Stimulated activated CD4-positive, alpha-beta T cell treated with anti-CD3 and anti-CD28 coated beads, Interleukin-4, amount 100 ng/mL, for 1 hour (primary cell): ENCODE measurements around the gene ZSCAN21.
A peak's percentile ranks its signal among the peaks of the same experiment; 100 is the strongest.
"Not testable (repeated sequence)": the region's sequence is repeated elsewhere in the genome, so short reads cannot be mapped to it uniquely, and the experiment has no call there.

ENCODE experiments used
- DNase-seq: peaks from one replicate; pipeline ENCODE4 v3.0.0-alpha.2; 2020

The ZSCAN21 gene

DNA sequence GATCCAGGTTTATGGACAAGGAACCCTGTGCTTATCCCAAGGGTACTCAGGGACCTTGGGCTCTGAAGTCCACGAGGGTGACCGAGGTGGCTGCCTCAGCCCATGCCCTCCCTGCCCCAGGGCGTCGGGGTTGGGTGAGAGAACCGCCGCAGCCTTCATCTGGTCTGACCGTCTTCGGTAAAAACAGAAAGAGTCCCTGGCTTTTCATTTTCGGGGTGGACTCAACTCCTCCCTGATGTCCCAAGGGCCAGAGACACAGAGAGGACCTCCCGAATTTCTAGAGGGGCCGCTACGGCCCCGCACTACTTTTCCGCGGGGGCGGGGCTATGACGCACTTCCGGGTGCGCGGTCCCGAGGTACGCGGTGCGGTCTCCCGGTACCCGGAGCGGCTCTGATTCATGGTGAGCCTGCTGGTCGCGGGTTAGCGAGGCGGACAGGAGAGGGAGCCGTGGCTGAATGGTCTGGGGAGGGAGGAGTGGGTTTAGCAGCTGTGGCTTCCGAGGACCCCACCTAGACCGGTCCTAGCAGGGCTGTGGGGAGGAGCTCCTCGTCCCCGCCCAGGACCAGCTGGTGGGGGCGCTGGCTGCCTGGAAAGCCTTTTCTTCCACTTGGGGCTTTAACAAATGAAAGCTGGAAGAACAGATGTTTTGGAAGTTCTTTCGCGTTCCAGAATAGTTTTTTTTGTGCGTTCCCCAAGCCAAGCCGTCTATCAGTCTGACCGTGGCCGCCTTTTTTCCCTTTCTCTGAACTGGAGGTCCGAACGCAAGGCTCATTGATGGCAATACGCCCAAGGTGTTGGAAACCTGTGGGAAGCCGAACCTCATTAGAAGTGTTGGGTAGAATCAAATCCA lies at the start of gene ZSCAN21:
ZSCAN21 (plus strand) TSS at position 334 of the 851 bp plus-strand sequence. CDS start 7,233 bp downstream, outside the sequence.
- peak; percentile 84 for DNase-seq

DNA sequence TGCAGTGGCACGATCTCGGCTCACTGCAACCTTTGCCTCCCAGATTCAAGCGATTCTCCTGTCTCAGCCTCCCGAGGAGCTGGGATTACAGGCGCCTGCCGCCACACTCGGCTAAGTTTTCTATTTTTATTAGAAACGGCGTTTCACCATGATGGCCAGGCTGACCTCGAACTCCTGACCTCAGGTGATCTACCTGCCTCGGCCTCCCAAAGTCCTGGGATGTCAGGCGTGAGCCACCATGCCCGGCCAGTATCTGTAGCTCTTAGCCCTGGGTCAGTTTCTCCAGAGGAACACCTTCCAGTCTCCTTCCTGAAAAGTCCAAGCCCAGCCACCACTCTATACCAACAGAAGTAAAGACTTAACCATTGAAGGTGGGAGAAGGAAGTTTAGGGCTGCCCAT lies 49.3 kb upstream of the ZSCAN21 start:
- no peak for DNase-seq

DNA sequence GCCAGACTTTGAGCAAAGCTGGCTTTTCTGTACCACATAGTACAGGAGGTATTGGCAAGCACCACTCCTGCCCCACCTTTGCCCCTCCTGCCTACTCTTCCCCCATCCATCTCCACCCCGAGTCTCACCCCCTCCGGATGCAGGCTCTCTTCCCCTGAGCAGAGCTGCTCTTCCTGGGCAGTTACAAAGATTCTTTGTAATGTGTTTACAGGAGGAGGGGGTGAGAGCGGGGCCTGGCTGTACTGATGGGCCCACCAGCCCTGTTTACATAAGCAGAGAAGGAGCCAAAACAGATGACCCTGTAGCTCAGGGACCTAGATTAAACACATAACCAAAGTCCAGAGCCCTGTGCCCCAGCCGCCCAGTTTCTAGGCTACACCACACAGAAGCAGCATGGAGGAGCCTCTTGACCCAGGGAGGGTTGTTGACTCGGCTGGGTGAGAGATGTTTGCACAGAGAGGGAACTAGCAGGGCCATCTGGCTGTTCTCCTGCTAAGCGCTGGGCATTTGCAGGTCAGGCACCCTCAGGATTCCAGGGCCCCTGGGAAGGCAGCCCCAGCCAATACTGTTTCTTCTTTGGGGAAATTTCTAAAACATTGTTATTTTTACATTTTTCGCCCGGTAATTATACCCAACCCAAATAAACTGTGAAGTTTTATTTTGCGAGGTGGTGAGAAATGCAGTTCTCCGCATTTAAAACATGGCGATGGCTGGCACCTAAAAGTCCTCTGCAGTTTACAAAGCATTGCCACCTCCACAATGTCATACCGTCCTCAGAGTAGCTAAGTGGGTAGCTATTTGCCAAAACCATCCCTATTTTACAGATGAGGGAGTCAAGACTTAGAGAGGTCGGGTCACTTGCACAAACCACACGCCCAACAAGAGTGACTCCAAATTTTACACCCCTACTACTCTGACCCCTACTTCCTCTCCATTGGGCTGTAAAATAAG lies 45.6 kb upstream of the ZSCAN21 start:
- DNase-seq, result no peak

DNA sequence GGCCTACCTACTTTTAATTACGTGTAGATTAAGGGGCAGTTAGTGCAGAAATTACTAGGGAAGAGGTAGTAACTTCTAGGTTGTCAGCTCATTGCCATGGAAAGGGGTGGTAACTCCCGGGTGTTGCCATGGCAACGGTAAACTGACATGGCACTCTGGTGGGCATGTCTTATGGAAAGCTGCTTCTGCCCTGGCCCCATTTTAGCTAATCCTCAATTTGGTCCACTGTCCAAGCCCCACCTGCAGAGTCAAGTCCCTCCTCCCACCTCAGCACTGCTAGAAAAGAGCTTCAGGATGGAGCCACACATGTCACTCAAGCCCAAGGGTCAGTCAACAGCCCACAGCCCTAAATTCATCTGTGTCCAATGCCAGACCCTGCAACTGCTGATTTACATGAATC lies 41.7 kb upstream of the ZSCAN21 start:
- no peak for DNase-seq

DNA sequence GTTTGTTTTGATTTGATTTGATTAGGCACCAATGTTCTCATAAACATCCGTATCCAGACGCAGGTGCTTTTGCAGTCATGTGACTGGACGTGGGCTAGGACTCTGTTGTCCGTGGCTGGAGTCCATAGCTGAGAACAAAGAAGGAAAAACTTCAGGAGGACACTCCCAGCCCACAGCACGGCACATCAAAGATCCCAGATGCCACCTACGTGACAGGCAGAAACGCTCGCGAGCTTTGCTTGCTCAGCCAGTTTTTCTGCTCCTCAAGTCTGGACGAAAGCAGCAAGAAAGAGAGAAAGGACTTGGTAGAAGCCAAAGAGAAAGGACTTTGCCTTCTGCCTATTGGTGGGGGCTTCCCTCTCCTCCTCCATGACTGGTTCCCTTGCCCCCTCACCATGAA lies 41.0 kb upstream of the ZSCAN21 start:
- DNase-seq, result no peak

DNA sequence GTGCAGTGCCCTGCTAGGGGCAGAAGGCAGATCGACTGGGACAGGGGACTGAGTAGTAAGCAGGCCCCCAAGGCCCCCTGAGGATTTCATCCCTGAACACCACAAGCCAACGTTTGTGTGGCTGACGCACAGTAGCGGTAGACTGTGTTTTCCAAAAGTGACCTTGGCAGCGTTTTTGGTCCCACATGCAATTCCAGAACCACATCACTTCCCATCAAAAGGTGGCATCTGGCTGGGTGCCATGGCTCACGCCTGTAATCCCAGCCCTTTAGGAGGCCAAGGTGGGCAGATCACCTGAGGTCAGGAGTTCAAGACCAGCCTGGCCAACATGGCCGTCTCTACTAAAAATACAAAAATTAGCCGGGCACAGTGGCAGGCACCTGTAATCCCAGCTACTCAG lies 39.6 kb upstream of the ZSCAN21 start:
- DNase-seq, result not testable (repeated sequence)

DNA sequence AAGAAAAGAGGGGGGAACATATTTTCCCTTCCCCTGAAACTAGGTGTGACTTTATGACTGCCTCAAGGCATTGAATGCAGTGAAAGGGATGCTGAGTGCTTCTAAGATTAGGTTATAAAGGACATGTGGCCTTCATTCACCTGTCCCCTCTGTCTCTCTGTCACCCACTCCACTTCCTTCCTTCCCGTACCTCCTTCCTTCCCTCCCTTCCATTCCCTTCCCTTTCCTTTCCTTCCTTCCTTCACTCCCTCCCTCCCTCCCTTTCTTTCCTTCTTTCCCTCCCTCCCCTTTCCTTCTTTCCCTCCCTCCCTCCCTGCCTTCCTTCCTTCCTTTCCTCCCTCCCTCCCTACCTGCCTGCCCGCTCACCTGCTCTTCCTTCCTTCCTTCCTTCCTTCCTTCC lies 38.7 kb upstream of the ZSCAN21 start:
- DNase-seq, result no peak

DNA sequence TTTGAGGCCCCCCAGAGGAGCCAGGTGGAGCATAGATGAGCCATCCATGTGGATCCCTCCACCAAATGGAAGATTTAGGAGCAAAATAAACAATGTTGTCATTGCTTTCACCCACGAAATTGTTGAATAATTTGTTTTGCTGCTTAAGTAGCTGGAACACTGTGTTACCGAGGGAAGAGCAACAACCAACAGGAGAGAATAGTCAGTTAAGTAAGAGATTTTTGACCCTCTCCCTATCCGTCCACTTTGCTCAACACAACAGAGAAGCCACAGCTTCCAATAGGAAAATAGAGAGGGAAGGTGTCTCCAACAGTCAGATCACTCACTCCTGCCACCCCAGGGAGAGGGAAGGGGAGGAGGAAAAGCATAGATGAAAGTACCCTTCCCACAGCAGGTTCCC lies 38.1 kb upstream of the ZSCAN21 start:
- DNase-seq, result no peak

DNA sequence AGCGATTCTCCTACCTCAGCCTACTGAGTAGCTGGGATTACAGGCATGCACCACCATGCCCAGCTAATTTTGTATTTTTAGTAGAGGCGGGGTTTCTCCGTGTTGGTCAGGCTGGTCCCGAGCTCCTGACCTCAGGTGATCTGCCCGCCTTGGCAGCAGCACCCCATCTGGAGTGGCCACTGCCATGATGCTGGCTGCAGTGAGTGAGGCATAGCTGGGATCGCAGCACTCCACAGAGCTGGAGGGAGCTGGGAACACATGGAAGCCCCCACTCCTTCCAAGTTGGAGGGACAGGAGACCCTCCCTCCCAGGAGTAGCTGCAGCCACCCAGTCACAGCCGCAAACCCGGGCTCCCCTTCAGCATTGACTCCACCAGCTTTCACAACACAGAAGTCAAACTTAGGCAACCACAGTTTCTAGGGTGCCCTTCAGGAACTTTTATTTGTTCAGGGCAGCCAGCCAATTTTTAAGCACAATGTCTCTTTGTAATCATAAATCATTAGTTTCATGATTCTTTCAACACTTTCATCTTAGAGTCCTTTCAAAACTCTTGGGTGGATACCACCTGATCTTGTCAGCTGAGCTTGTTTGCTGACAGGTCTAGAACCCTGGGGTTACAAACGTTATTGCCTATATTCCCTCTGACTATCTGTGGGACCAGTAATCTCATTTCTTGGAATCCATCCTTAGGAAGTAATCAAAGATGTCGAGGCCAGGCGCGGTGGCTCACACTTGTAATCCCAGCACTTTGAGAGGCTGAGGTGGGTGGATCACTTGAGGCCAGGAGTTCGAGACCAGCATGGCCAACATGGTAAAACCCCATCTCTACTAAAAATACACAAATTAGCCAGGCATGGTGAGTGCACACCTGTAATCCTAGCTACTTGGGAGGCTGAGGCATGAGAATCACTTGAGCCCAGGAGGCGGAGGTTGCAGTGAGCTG lies 36.9 kb upstream of the ZSCAN21 start:
- not testable (repeated sequence) for DNase-seq

DNA sequence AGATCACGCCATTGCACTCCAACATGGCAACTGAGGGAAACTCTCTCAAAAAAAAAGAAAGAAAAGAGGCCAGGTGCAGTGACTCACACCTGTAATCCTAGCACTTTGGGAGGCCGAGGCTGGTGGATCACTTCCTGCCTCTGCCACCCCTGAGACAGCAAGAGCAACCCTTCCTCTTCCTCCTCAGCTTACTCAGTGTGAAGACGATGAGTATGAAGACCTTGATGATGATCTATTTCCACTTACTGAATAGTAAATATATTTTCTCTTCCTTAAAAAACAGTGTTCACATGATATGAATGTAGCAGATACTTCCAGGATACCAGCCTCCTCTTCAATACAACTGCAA lies 36.3 kb upstream of the ZSCAN21 start:
- peak; percentile 37 for DNase-seq

DNA sequence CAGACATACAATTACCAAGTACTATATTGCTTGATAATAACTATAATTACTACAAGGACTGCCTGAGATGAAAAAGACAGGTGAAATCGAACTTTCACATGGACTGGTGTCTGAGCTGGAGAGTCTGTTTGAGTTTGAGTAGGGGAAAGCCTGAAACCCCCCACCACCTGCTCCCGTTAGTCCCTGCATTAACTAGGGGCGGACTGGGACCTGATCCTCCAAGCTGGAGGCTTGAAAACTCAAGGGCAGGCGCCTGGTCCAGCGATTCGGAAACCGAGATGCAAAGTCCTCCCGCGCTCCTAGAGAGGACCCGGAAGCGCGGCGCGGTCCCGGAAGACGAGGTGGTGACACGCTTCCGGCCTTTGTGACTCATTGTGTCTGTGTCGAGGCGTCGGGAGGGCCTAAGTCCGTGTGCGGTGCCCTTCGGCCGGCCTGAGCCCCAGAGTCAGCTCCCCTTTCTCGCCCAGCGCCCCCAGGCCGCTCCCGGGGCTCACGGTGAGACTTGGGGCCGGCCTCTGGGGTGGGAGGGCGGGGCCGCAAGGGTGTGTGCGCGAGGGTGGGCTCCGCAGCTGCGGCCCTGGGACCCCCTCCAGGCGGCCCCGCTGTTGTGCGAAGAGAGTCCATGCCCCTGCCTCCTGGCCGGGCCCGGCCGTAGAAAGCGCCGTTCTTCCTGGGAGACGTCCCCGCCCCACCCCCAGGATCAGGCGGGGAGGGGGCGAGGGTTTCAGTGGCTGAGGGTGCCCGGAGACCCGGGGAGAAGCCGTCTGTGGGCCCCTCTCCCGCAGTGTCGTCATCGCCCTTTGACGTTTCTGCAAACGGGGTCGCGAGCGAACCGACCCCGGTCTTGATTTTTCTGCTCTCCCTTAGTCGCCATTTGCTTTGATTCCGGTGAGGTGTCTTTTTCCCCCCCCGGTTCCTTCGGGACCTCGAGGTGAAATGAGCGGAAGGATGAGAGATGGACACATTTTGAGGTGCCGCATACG lies 34.1 kb upstream of the ZSCAN21 start, which contains the start of gene ZKSCAN1:
ZKSCAN1 (plus strand) TSS at position 365 of the 983 bp plus-strand sequence. CDS start 7,911 bp downstream, outside the sequence.
- peak; percentile 82 for DNase-seq

DNA sequence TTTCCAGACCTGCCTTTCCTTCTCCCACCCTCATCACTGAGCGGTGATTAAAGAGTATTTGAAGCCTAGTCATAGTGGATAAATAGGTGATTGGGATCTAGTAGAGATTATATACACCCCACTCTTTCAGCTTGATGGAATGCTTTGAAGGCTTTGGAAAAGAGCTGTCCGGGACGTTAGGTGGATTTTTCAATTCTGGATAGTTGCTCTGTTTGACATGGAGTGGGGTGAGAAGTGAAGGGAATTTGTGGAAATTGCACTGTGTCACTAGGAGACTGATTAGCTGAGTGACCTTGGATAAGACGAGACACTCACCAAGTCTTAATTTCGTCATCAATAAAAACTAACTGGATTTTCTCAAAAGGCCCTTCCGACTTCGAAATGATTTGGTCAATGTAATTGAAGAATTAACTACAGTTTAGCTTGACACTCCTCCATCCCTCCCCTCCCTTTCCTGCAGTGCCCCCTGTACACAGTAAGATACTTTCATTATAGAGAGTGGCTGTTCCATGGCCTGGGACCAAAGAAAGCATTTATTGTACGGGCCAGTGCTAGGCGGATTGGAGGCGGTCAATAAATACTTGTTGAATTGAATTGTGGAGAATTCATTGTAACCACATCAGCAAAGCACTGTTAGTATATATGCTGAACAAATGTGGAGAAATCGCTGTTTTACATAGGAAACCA lies 33.2 kb upstream of the ZSCAN21 start:
- no peak for DNase-seq

DNA sequence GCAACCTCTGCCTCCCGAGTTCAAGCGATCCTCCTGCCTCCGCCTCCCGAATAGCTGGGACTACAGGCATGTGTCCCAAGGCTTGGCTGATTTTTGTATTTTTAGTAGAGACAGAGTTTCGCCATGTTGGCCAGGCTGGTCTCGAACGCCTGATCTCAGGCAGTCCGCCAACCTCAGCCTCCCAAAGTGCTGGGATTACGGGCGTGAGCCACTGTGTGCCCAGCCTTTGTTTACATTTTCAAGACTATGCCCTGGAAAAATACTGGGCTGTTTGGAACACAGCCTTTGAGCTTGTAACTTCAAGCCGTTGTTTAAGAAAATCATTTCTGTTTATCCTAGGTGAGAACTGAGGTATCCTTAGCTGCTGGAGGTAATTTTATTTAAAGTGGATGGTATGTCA lies 32.3 kb upstream of the ZSCAN21 start:
- DNase-seq, result no peak

DNA sequence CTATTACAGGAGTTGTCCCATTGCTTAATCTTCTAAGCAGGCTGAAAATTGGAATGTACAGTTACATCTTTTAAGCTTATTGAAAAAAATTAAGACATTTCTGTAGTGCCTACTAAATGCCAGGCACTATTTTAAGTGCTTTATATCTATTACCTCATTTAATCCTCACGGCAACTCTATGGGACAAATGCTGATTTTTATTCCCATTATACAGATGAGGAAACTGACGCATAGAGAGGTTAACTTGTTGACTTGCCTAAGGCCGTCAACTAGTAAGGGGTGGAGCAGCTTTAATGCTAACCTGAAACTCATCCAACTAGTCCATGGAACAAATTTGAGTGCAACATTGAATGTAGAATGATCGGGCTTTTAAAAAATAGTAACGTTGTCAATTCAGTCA lies 31.7 kb upstream of the ZSCAN21 start:
- no peak for DNase-seq

DNA sequence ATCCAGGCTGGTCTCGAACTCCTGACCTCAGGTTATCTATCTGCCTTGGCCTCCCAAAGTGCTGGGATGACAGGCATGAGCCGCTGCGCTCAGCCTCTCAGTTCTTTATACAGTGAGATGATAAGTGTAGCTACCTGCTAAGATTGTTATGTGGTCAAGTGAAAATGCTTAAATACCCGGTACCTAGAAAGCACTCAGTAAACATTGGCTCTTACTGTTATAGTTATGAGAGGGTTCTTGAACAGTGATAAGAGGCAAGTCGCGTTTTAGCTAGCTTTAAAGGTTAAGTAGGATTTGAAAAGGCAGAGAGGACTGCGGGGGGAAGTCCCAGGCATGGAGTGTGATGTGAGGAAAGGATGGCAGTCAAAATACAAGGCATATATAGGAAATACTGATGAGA lies 29.7 kb upstream of the ZSCAN21 start:
- DNase-seq, result no peak

DNA sequence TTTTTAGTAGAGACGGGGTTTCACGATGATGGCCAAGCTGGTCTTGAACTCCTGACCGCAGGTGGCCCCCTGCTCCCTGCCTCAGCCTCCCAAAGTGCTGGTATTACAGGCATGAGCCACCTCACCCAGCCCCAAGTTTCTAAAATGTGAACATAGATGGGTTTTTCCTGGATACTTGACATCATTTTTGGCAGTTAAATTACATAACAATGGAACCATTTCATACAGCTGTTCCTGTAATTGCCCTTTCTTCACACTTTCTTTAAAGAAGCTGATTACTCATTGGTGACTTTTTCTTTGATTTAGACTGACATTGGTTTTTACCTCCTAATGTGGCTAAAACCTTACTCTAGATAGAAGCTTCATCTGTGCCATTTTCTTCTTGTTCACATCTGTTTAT lies 28.3 kb upstream of the ZSCAN21 start:
- DNase-seq, result no peak

DNA sequence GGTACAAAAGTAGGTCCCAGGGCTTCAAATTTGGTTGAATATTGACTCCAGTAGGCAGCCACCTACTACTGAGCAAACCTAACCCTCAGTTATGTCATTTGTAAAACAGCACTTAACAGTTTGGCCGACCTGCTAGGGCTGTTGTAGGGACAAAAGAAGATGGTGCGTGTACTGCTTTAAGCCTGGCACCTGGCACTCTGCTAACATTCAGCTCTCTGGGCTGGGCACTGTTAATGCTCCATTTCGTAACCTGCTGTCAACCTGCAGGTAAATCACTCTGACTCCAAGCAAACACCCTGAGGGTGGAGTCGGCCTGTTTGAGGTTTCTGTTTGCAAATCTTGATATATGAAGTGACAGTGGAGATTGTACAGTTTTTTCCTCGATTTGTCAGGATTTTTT lies 27.0 kb upstream of the ZSCAN21 start:
- no peak for DNase-seq

DNA sequence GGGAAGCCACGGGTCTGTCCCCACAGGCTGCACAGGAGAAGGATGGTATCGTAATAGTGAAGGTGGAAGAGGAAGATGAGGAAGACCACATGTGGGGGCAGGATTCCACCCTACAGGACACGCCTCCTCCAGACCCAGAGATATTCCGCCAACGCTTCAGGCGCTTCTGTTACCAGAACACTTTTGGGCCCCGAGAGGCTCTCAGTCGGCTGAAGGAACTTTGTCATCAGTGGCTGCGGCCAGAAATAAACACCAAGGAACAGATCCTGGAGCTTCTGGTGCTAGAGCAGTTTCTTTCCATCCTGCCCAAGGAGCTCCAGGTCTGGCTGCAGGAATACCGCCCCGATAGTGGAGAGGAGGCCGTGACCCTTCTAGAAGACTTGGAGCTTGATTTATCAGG lies 26.0 kb upstream of the ZSCAN21 start:
- DNase-seq, result no peak

DNA sequence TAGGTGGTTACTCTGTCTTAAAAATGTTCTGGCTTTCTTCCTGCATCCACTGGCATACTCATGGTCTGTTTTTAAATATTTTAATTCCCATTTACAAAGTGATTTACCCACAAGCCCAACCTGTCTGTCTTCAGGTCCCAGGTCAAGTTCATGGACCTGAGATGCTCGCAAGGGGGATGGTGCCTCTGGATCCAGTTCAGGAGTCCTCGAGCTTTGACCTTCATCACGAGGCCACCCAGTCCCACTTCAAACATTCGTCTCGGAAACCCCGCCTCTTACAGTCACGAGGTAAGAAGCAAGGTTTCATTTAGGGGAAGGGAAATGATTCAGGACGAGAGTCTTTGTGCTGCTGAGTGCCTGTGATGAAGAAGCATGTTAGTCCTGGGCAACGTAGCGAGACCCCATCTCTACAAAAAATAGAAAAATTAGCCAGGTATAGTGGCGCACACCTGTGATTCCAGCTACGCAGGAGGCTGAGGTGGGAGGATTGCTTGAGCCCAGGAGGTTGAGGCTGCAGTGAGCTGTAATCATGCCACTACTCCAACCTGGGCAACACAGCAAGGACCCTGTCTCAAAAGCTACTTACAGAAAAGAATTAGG lies 25.5 kb upstream of the ZSCAN21 start:
- no peak for DNase-seq

DNA sequence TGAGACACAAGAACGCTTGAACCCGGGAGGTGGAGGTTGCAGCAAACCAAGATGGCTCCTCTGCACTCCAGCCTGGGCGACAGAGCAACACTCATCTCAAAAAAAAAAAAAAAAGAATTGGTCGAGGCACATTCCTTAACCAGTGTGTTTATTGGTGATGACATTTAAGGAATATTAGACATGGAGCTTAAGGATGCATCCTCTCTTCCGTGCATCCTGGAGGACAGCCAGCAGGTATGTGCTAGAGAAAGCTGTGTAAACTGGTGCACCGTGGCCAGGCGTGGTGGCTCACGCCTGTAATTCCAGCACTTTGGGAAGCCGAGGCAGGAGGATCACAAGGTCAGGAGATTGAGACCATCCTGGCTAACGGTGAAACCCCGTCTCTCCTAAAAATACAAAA lies 22.4 kb upstream of the ZSCAN21 start:
- DNase-seq, result no peak
